GM10266 (cell line): ENCODE measurements around the gene VARS1.

Experiments used
- DNase-seq: peaks from one replicate; pipeline ENCODE4 v3.0.0; 2012; ENCODE audit errors: extremely low spot score
- TF ChIP-seq, protein P1 (sequence below): IDR thresholded peaks from 2 replicates; pipeline ENCODE4 v1.5.1; 2012; ENCODE audit warnings: mild to moderate bottlenecking, low read depth; ENCODE audit not compliant: control insufficient read depth, insufficient read depth; ENCODE audit errors: missing control alignments

VARS1 gene

GRCh38 chr6:31792090-31792374, 3.5 kb downstream of the VARS1 start:
- no peak for DNase-seq
- TF ChIP-seq, protein P1, sequence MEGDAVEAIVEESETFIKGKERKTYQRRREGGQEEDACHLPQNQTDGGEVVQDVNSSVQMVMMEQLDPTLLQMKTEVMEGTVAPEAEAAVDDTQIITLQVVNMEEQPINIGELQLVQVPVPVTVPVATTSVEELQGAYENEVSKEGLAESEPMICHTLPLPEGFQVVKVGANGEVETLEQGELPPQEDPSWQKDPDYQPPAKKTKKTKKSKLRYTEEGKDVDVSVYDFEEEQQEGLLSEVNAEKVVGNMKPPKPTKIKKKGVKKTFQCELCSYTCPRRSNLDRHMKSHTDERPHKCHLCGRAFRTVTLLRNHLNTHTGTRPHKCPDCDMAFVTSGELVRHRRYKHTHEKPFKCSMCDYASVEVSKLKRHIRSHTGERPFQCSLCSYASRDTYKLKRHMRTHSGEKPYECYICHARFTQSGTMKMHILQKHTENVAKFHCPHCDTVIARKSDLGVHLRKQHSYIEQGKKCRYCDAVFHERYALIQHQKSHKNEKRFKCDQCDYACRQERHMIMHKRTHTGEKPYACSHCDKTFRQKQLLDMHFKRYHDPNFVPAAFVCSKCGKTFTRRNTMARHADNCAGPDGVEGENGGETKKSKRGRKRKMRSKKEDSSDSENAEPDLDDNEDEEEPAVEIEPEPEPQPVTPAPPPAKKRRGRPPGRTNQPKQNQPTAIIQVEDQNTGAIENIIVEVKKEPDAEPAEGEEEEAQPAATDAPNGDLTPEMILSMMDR, result no peak

DNA sequence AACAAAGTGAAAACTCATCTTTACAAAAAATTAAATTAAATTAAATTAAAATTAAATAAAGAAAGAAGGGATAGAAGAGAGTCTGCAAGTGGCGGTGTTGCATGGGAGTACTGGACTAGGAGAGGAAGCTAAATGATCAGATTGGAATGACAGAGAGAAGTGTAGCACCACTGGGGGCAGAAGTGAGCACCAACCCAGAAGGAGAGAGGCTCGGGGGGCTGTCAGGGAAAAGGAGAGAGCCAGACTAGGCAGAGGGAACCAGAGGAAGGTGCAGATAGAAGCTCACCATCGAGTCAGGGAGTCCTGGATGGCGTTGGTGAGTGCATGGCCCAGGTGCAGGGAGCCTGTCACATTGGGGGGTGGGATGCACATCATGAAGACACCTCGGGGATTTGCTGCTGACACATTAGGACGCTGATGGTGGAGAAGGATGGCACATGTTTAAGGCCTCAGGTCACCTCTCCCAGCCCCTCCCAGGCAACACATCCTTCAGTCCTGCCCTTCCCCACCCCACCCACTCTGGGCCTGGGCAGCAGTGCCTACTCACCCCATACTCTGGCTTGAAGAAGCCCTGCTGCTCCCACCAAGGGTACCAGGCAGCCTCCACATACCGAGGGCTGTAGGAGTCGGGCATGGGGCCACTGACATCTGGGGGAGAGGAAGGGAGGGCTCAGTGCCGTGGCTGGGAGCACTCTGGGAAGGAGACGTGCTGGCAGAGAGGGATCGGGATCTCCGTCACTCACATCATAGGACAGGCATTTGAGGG, 4.0 kb downstream of the VARS1 start:
- TF ChIP-seq, protein P1, result peak; percentile 59
- peak; percentile 64 for DNase-seq

DNA sequence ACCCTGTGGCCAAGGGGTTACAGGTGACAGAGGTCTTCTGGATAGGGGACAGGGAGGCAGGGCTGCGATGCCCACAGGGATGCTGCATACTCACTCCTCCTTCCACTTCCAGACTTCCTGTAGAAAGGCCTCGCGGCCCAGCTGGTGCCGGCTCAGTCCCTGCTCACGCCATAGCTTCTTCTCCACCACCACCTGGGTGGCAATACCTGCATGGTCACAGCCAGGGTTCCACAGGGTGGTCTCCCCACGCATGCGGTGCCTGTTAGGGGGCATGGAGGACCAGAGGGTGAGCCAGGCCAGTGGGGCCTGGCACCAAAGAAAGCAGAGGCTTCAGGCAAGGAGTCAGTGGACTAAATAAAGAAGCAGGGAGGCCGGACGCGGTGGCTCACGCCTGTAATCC, 10.1 kb downstream of the VARS1 start:
- no peak for DNase-seq
- TF ChIP-seq, protein P1, result no peak

DNA sequence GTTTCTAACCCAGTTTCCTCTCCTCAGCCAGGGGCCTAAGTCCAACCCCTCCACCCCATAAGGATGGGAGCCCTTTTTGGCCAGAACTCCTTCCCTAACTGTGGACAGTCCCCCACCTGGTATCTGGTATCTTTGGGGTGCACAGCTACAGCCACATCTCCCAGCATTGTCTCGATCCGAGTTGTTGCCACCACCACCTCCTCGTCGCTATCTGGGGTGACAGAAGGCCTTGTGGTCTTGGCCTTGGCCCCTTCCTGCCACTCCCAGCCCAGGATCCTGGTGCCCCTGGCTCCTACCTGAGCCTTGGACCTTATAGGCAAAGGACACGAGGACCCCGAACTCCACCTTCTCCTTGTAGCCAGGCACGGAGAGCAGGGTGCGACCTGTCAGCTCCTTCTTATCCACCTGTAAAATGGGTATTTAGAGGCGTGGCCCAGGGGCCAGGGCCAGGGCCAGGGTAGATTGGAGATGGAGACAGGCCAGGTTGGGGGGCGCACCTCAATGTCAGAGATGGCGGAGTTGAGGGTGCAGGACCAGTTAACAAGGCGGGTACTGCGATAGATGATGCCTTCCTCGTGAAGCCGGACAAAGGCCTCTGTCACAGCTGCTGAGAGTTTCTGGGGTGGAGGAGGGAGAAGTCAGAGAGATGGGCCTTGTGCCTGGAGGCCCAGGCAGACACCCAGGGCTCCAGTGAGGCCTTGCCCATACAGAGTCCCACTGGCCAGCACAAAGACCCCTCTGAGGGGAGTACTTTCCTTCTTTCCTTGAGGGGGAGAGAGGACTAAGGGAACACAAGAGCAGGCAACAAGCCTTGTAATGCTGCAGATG, 11.2 kb downstream of the VARS1 start:
- TF ChIP-seq, protein P1, result no peak
- DNase-seq, result no peak

GRCh38 chr6:31782126-31782855, 13.3 kb downstream of the VARS1 start:
- no peak for DNase-seq
- TF ChIP-seq, protein P1, result no peak

- TF ChIP-seq, protein P1, result no peak
- no peak for DNase-seq
Observed at GRCh38 chr6:31781244-31782125, 14.1 kb downstream of the VARS1 start.
